22Rv1 (cell line): Measurements from ENCODE around the gene SERP2.

Source experiments
- H3K27ac ChIP-seq: fragments of 450-650 bp; 2 replicates; pipeline ENCODE4 v1.5.1; 2017
- CTCF ChIP-seq: fragments of 450-650 bp; IDR thresholded peaks from 2 replicates; pipeline ENCODE4 v1.5.1; 2017; ENCODE audit warnings: mild to moderate bottlenecking
- ZFX ChIP-seq: fragments of 450-650 bp; IDR thresholded peaks from 2 replicates; pipeline ENCODE4 v1.6.1; 2017; ENCODE audit warnings: antibody characterized with exemption, borderline replicate concordance

SERP2 gene

GRCh38 chr13:44388427-44389059 is 14.9 kb downstream of the SERP2 start:
- TF ChIP-seq CTCF (no peak), ZFX (no peak)
- no peak overlapping the region for H3K27ac ChIP-seq

DNA sequence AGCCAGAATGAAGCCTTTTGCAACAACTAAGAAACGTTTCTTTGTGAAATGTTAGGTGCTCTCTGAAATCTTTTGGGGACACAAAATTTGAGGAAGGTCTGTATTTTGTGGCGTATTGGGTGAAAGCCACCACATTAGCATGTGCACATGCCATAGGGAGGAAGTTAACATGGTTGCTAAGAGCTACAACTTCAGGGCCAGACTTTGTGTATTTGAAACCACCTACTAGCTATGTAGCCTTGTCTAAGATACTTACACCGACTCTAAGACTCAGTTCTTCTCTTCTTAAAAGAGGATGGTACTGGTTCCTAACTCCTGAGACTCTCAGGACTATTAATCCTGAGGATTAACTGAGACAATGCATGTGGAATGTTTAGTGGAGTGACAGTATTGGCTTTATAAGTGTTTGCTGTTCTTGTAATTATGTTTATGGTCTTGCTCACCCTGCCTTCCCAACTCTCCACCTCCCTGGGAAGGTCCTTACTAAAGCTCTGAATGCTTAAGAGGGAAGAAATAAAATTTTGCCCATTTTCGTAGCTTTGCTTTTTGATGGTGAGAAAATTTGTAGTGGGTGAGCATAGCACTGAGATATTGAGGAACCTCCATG is 15.5 kb downstream of the SERP2 start:
- no peak overlapping the region; the same call in 1 of the 2 replicates for H3K27ac ChIP-seq
- TF ChIP-seq ZFX (no peak), CTCF (no peak)

- TF ChIP-seq CTCF (no peak), ZFX (no peak)
Observed at GRCh38 chr13:44389876-44390275, 16.3 kb downstream of the SERP2 start.

DNA sequence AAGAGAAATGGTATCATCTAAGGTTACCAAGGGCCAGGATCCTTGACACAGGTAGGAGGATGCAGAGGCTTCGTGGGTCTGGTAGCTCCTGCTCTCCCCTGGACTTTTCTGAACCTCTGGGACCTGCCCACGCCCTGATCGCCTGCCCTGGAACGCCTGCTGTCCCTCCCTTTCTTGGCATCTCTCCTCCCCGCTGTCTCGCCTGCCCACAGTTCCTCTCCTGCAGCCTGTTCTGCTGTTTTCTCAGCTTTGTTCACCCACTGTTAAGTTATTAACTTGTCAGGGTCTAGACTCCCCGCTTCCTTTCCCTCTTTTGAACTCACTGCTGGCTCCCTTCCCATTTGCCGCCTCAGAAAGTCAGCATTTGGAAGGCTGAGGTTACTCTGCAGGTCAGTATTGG is 19.8 kb downstream of the SERP2 start:
- H3K27ac ChIP-seq = no peak overlapping the region
- TF ChIP-seq CTCF (no peak), ZFX (no peak)

More at GRCh38 chr13:44389876-44390275, 16.3 kb downstream of the SERP2 start:
- no peak overlapping the region for H3K27ac ChIP-seq

DNA sequence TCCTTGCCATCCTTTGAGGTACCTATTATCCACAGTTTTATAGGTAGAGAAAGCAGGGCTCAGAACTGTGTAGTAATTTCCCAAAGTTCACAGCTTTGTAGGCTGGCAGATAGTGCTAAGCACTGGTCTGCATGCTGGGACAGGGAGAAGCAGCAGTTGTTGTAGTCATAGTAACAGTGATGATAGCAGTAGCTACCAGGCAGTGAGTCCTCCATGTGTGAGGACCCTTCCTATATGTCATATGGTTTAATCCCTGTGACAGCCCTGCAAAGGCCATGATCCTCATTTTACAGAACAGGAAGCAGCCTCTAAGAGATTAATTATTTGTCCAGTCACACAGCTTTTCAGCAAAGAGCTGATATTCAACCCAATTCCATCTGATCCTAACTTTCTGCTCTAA is 21.0 kb downstream of the SERP2 start:
- no peak overlapping the region for H3K27ac ChIP-seq
- TF ChIP-seq ZFX = no peak
- no peak for TF ChIP-seq CTCF

- H3K27ac ChIP-seq = no peak overlapping the region
- TF ChIP-seq ZFX (no peak), CTCF (no peak)
Observed at GRCh38 chr13:44395976-44396694, 22.5 kb downstream of the SERP2 start.
